HT1080 (cell line): ENCODE results near the gene GP1BB. TPM values are rescaled to one million over a fixed set of nuclear protein-coding genes. Genes with fewer than 3 reads are reported as not detected.
"Not testable (repeated sequence)": the region's sequence is repeated elsewhere in the genome, so short reads cannot be mapped to it uniquely, and the experiment has no call there.

Experiments
- DNase-seq: peaks from one replicate; pipeline ENCODE4 v3.0.0-alpha.2; 2015; ENCODE audit warnings: low read depth
- total RNA-seq: library from RNA; depleted of rRNA; stranded (reverse); fragments of >200 nt; shearing (Covaris generic); gene quantifications from 2 replicates; pipeline ENCODE4 v1.2.3, GENCODE V29; 2014

GP1BB gene
- total RNA-seq, 1 experiment from 2014 or later = not detected

GRCh38 chr22:19693581-19693980 is 29.8 kb upstream of the GP1BB start:
- DNase-seq = no peak

GRCh38 chr22:19693981-19694670 is 29.2 kb upstream of the GP1BB start:
- DNase-seq = no peak

- DNase-seq = no peak
Measured at GRCh38 chr22:19694696-19695095, 28.6 kb upstream of the GP1BB start.

- DNase-seq = no peak
Measured at GRCh38 chr22:19696504-19697276, 26.6 kb upstream of the GP1BB start.

GRCh38 chr22:19697871-19698270 is 25.5 kb upstream of the GP1BB start:
- not testable (repeated sequence) for DNase-seq

- no peak for DNase-seq
Measured at GRCh38 chr22:19700790-19701419, 22.4 kb upstream of the GP1BB start.

- no peak for DNase-seq
Measured at GRCh38 chr22:19701420-19702145, 21.8 kb upstream of the GP1BB start.

- no peak for DNase-seq
Measured at GRCh38 chr22:19703869-19704268, 19.5 kb upstream of the GP1BB start.

GRCh38 chr22:19704355-19705015 is 18.9 kb upstream of the GP1BB start:
- DNase-seq = no peak

- DNase-seq = no peak
Measured at GRCh38 chr22:19705181-19705934, 18.0 kb upstream of the GP1BB start.

GRCh38 chr22:19706661-19707151 is 16.6 kb upstream of the GP1BB start:
- DNase-seq = no peak

GRCh38 chr22:19707347-19708290 is 15.7 kb upstream of the GP1BB start:
- DNase-seq = no peak

- DNase-seq = no peak
Measured at GRCh38 chr22:19708321-19709011, 14.9 kb upstream of the GP1BB start.

GRCh38 chr22:19709063-19709769 is 14.1 kb upstream of the GP1BB start:
- DNase-seq = no peak

- DNase-seq = no peak
Measured at GRCh38 chr22:19710020-19710768, 13.1 kb upstream of the GP1BB start.

GRCh38 chr22:19710769-19711106 is 12.6 kb upstream of the GP1BB start:
- no peak for DNase-seq

GRCh38 chr22:19713245-19713644 is 10.1 kb upstream of the GP1BB start:
- DNase-seq = no peak
